Bronchial epithelial cell (primary cell): Measurements from ENCODE around the gene GPX3. TPM values are rescaled to one million over a fixed set of nuclear protein-coding genes. Genes with fewer than 3 reads are reported as not detected.
A peak's percentile ranks its signal among the peaks of the same experiment; 100 is the strongest.

Experiments
- DNase-seq: peaks from one replicate; pipeline ENCODE4 v3.0.0-alpha.2; 2010; ENCODE audit warnings: low read depth
- FAIRE-seq: peaks from 2 replicates; lab custom pipeline; 2011; peaks lifted over from hg19 to GRCh38; lab: Jason Lieb, UNC
- H3K27me3 ChIP-seq: 2 replicates; pipeline ENCODE4 v1.5.1; 2011; ENCODE audit warnings: low read length; ENCODE audit not compliant: control insufficient read depth, insufficient read depth
- H3K36me3 ChIP-seq: 2 replicates; pipeline ENCODE4 v1.5.1; 2011; ENCODE audit warnings: low read length; ENCODE audit not compliant: control insufficient read depth, insufficient read depth
- H3K4me3 ChIP-seq: 2 replicates; pipeline ENCODE4 v1.5.1; 2011; ENCODE audit warnings: mild to moderate bottlenecking, low read depth, low read length, control low read depth
- CTCF ChIP-seq: IDR thresholded peaks from 2 replicates; pipeline ENCODE4 v1.5.1; 2011; ENCODE audit warnings: mild to moderate bottlenecking, moderate library complexity, low read length, control low read depth, inconsistent platforms; ENCODE audit not compliant: insufficient read depth, severe bottlenecking
- total RNA-seq: library from RNA; depleted of rRNA; stranded (reverse); fragments of >200 nt; gene quantifications from 2 replicates; pipeline ENCODE4 v1.2.1, GENCODE V29; 2014

Gene GPX3
- total RNA-seq: 79.0 and 182 TPM in 2 replicates

GRCh38 chr5:151020304-151021110, at the start of gene GPX3:
TSS of gene GPX3 (plus strand) at chr5:151020591. CDS start at chr5:151020655, 64 bp downstream.
- Histone ChIP-seq H3K36me3 (peaks cover 6% of the 10 kb centered on the region), H3K4me3 (peak within 1 kb of the TSS; percentile 73), H3K27me3 (no peaks in the 10 kb centered on the region)
- no peak for FAIRE-seq
- peak; percentile 67 for DNase-seq
- TF ChIP-seq CTCF: no peak

- H3K4me3 ChIP-seq: no peak overlapping the region
- DNase-seq (no peak), FAIRE-seq (no peak)
- H3K27me3 ChIP-seq: no peaks in the 10 kb centered on the region
- TF ChIP-seq CTCF: no peak
- no peaks in the 10 kb centered on the region for H3K36me3 ChIP-seq
Observed at GRCh38 chr5:150978590-150978989, 41.8 kb upstream of the GPX3 start.

DNA sequence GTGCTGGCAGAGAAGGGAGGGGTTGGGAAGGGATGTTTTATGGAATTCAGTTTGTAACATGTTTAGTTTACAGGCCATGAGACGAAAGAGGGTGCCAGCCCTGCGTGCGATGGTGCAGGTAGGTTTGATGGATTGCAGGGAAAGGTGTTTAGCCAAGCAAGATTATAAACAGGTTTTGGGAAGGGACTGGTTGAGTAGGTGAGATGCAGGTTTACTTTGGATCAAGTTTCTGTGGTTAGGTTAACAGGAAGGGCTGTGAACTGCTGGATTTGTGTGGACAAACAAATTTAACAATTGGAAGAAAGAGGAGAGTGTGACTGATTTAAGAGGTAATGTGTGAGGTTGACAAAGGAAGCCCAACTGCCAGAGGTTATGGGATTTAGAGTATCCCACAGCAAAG, 32.6 kb upstream of the GPX3 start:
- H3K4me3 ChIP-seq: no peak overlapping the region
- FAIRE-seq: peak; percentile 23
- H3K27me3 ChIP-seq: peaks cover 2% of the 10 kb centered on the region
- no peak for TF ChIP-seq CTCF
- DNase-seq: peak; percentile 45
- H3K36me3 ChIP-seq: no peaks in the 10 kb centered on the region

DNA sequence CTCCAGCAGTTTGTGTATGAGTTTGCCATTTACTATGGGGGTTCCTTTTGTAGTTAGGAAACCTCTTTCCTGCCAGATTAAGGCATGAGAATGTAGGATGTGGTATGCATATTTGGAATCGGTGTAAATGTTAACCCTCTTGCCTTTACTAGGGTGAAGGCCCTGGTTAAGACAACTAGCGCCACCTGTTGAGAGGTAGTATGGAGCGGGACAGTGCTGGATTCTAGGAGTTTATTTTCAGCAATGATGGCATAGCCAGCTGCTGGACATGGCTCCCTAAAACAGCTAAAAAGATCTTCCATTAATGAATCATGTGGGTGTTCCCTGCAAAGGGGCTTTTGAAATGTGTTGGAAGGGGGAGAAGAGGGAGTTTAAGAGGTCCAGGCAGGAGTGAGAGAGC, 30.7 kb upstream of the GPX3 start:
- Histone ChIP-seq H3K36me3 (no peaks in the 10 kb centered on the region), H3K27me3 (no peaks in the 10 kb centered on the region), H3K4me3 (no peak overlapping the region)
- no peak for DNase-seq
- no peak for TF ChIP-seq CTCF
- FAIRE-seq: no peak

- DNase-seq (no peak), FAIRE-seq (no peak)
- no peak overlapping the region for H3K4me3 ChIP-seq
- TF ChIP-seq CTCF: no peak
- no peaks in the 10 kb centered on the region for H3K27me3 ChIP-seq
- no peaks in the 10 kb centered on the region for H3K36me3 ChIP-seq
Observed at GRCh38 chr5:150992705-150993104, 27.7 kb upstream of the GPX3 start.
